ENCODE measurements around the gene TRIM14.

GRCh38 chr9:98168153-98168780 is 49.2 kb upstream of the TRIM14 start:
- TF ChIP-seq CTCF (IDR thresholded peaks at IDR 0.05) (no peak), POLR2A (IDR thresholded peaks at IDR 0.05) (no peak), POLR2AphosphoS5 (IDR thresholded peaks at IDR 0.05) (no peak)

Data from breast epithelium (tissue), 3 donors.